ENCODE data around the gene PRDM16. TPM values are rescaled to one million over a fixed set of nuclear protein-coding genes. Genes with fewer than 3 reads are reported as not detected.

PRDM16 gene
- total and polyA plus RNA-seq, 2 of the 8 experiments (the other 6 are each of a cell fraction or from before 2014, with no cell fraction given) = 0.39 to 0.43 TPM

- Histone ChIP-seq H3K23me2 (ENCODE audit: low read depth, low read length) (no peaks in the 10 kb centered on the region), H3K9ac (replicated peaks in 1 of 4; ENCODE audit: extremely low read depth in 1 of 4, low read depth in 3 of 4, low read length in 3 of 4) (no peak overlapping the region), H3K4ac (replicated peaks; ENCODE audit: insufficient read length, low read depth, low read length) (no peak overlapping the region), H3K23ac (ENCODE audit: insufficient read length) (no peak overlapping the region), H3K14ac (ENCODE audit: insufficient read length) (no peak overlapping the region), H2BK12ac (ENCODE audit: low read depth, low read length) (no peak overlapping the region), H4K20me1 (replicated peaks in 1 of 2; ENCODE audit: control insufficient read depth in 1 of 2, insufficient read depth in 2 of 2, low read length in 2 of 2) (no peaks in the 10 kb centered on the region), H2AK5ac (ENCODE audit: low read depth, low read length) (0 out of 2 replicates have a peak overlapping the region, but pooled peaks have one; percentile 65), H3K4me3 (ENCODE audit: extremely low read depth in 1 of 4, insufficient read depth in 2 of 4, low read depth in 3 of 4, low read length in 4 of 4) (no peak overlapping the region), H3K4me2 (ENCODE audit: insufficient read depth in 1 of 2, low read depth in 2 of 2, low read length in 2 of 2) (no peak overlapping the region), H2BK15ac (ENCODE audit: low read length) (no peak overlapping the region), H3K36me3 (ENCODE audit: control insufficient read depth in 2 of 4, insufficient read depth in 4 of 4, low read length in 3 of 4) (no peaks in the 10 kb centered on the region), H2BK20ac (ENCODE audit: low read length) (no peak overlapping the region), H4K8ac (ENCODE audit: extremely low read depth, insufficient read depth, low read length) (no peak overlapping the region), H3K56ac (replicated peaks; ENCODE audit: insufficient read length, low read depth, low read length) (no peak overlapping the region), H2BK120ac (replicated peaks; ENCODE audit: low read depth, low read length) (no peak overlapping the region), H4K5ac (ENCODE audit: insufficient read length, low read depth, low read length) (no peak overlapping the region), H3K27ac (ENCODE audit: low read depth, low read length) (no peak overlapping the region), H2BK5ac (ENCODE audit: low read depth, low read length) (no peak overlapping the region), H3K18ac (ENCODE audit: extremely low read depth, low read length) (no peak overlapping the region), H3K27me3 (replicated peaks in 1 of 4; ENCODE audit: control insufficient read depth in 3 of 4, extremely low read depth in 1 of 4, insufficient read depth in 3 of 4, low read length in 3 of 4) (0 out of 7 replicates have a peak, but pooled peaks cover 0 to 2% (median 0%) of the 10 kb centered on the region in 4 experiments), H3K4me1 (replicated peaks in 1 of 4; ENCODE audit: control insufficient read depth in 3 of 4, insufficient read depth in 4 of 4, low read length in 3 of 4) (peaks cover 0 to 9% (median 4%) of the 10 kb centered on the region in 4 experiments; a peak in 5 of 7 replicates), H3K79me2 (ENCODE audit: control insufficient read depth in 1 of 2, insufficient read depth in 2 of 2, low read length in 2 of 2) (no peaks in the 10 kb centered on the region), H4K91ac (replicated peaks; ENCODE audit: insufficient read length, low read length) (no peak overlapping the region), H3K9me3 (ENCODE audit: insufficient read depth in 2 of 2, low read depth in 1 of 2, low read length in 1 of 2) (no peaks in the 10 kb centered on the region), H2AFZ (ENCODE audit: low read length) (no peak overlapping the region; the same call in 1 of the 2 replicates), H3K79me1 (ENCODE audit: low read depth, low read length) (no peaks in the 10 kb centered on the region)
- FAIRE-seq (no peak), DNase-seq (ENCODE audit: low read depth in 1 of 2, low spot score in 2 of 2) (no peak)
- ChIA-PET POLR2A (ENCODE audit: partially characterized antibody) (no interaction called here), CTCF (ENCODE audit: partially characterized antibody) (no interaction called here)
- WGBS, 2 experiments (ENCODE audit: extremely low coverage in 1 of 2, insufficient coverage in 1 of 2, insufficient read length in 1 of 2, insufficient replicate concordance in 2 of 2, low coverage in 1 of 2, low lambda C conversion rate in 2 of 2, missing lambda C conversion rate in 1 of 2) = 91% methylated on average over 32 of the region's 32 CpGs; no CpG with 5 or more reads in 1 of the 2 experiments
These were observed 97.4 kb downstream of the PRDM16 start for GRCh38 chr1:3166206-3166918.

Data from H1 (cell line).